Endothelial cell of umbilical vein (primary cell): ENCODE measurements around the gene TANGO2. TPM values are rescaled to one million over a fixed set of nuclear protein-coding genes. Genes with fewer than 3 reads are reported as not detected.

Source experiments
- BruUV-seq: library from RNA; stranded (reverse); fragments of 400-500 nt; replicated peaks from 2 replicates; lab custom pipeline; 2021; lab: Mats Ljungman, UMichigan
- CTCF ChIA-PET: fragments of 300-600, 350-600 bp; sonication (Branson Sonifier 250); formaldehyde crosslinking; loops from one replicate; lab custom pipeline; 2021; ENCODE audit warnings: antibody characterized with exemption, inconsistent platforms; lab: Charles Lee
- POLR2A ChIA-PET: fragments of 300-600, 350-600 bp; sonication (Branson Sonifier 250); formaldehyde crosslinking; loops from one replicate; lab custom pipeline; 2021; ENCODE audit warnings: antibody characterized with exemption, inconsistent platforms; lab: Charles Lee
- DNase-seq: peaks from one replicate; pipeline ENCODE4 v3.0.0-alpha.2; 2011; ENCODE audit warnings: low read depth, low spot score
- FAIRE-seq: peaks from 2 replicates; lab custom pipeline; 2011; peaks lifted over from hg19 to GRCh38; lab: Jason Lieb, UNC
- H2AFZ ChIP-seq: 2 replicates; pipeline ENCODE4 v1.6.0; 2012; ENCODE audit warnings: low read depth, low read length, control low read depth, inconsistent platforms
- H3K27ac ChIP-seq: 2 replicates; pipeline ENCODE4 v1.5.1; 2011; ENCODE audit warnings: low read depth, mild to moderate bottlenecking, control low read depth, low read length, moderate library complexity; ENCODE audit not compliant: insufficient read depth
- H3K27me3 ChIP-seq, 2 experiments: 2 replicates each; pipeline versions ENCODE4 v1.6.0 to v1.6.1; 2011; ENCODE audit warnings: low read length in 2 of 2, mixed read lengths in 1 of 2; ENCODE audit not compliant: control insufficient read depth in 2 of 2, insufficient read depth in 2 of 2
- H3K36me3 ChIP-seq, 2 experiments: 2 replicates in 1 of 2; 3 replicates in 1 of 2; pipeline ENCODE4 v1.5.1; 2011; ENCODE audit warnings: low read length in 2 of 2, mild to moderate bottlenecking in 1 of 2, moderate library complexity in 1 of 2; ENCODE audit not compliant: control insufficient read depth in 2 of 2, insufficient read depth in 2 of 2; ENCODE audit errors: extremely low read depth in 1 of 2
- H3K4me1 ChIP-seq: 3 replicates; pipeline ENCODE4 v1.5.1; 2011; ENCODE audit warnings: mild to moderate bottlenecking, low read length; ENCODE audit not compliant: control insufficient read depth, insufficient read depth; ENCODE audit errors: extremely low read depth
- H3K4me2 ChIP-seq: 2 replicates; pipeline ENCODE4 v1.6.1; 2011; ENCODE audit warnings: low read length, control low read depth, mixed read lengths; ENCODE audit not compliant: insufficient read depth
- H3K4me3 ChIP-seq, 3 experiments: fragments of 200-600 bp in 1 of 3; sonication (generic), shearing (Covaris generic) in 1 of 3; replicated peaks in 1 of 3; 2 replicates each; pipeline ENCODE4 v1.5.1; 2011 to 2016; ENCODE audit warnings: control low read depth in 3 of 3, low read length in 3 of 3, mild to moderate bottlenecking in 2 of 3, inconsistent platforms in 1 of 3, low read depth in 1 of 3, moderate library complexity in 1 of 3; ENCODE audit not compliant: insufficient read depth in 1 of 3
- H3K79me2 ChIP-seq: 2 replicates; pipeline ENCODE4 v1.6.0; 2012; ENCODE audit warnings: low read length, inconsistent platforms; ENCODE audit not compliant: control insufficient read depth, insufficient read depth
- H3K9ac ChIP-seq: replicated peaks from 2 replicates; pipeline ENCODE3; 2011; ENCODE audit warnings: low read length, control low read depth; ENCODE audit not compliant: insufficient read depth; ENCODE audit errors: extremely low read depth
- H3K9me1 ChIP-seq: replicated peaks from 3 replicates; pipeline ENCODE4 v1.6.0; 2011; ENCODE audit warnings: mild to moderate bottlenecking, low read length; ENCODE audit not compliant: control insufficient read depth, insufficient read depth; ENCODE audit errors: extremely low read depth
- H3K9me3 ChIP-seq: replicated peaks from 2 replicates; pipeline ENCODE4 v1.5.1; 2012; ENCODE audit warnings: low read length, inconsistent platforms; ENCODE audit not compliant: control insufficient read depth, insufficient read depth
- H4K20me1 ChIP-seq: replicated peaks from 2 replicates; pipeline ENCODE3; 2011; ENCODE audit warnings: mild to moderate bottlenecking, low read length; ENCODE audit not compliant: control insufficient read depth, insufficient read depth; ENCODE audit errors: extremely low read depth
- CTCF ChIP-seq, 2 donors: IDR thresholded peaks; 1 replicate in 1 of 2; 2 replicates in 1 of 2; pipeline ENCODE4 v1.5.1; 2011; ENCODE audit warnings: low read length in 2 of 2, mild to moderate bottlenecking in 2 of 2, moderate library complexity in 2 of 2, control low read depth in 1 of 2, inconsistent platforms in 1 of 2, low read depth in 1 of 2; ENCODE audit not compliant: insufficient read depth in 1 of 2; ENCODE audit errors: extremely low read depth in 1 of 2
- EZH2 ChIP-seq: IDR thresholded peaks from 2 replicates; pipeline ENCODE4 v1.6.1; 2012; ENCODE audit warnings: borderline replicate concordance, low read depth, mild to moderate bottlenecking, moderate library complexity, low read length, inconsistent platforms; ENCODE audit not compliant: severe bottlenecking
- FOS ChIP-seq: IDR thresholded peaks from 2 replicates; pipeline ENCODE4 v1.6.1; 2011; ENCODE audit warnings: mild to moderate bottlenecking, low read length, moderate library complexity, borderline replicate concordance; ENCODE audit not compliant: insufficient read depth
- GATA2 ChIP-seq: IDR thresholded peaks from 2 replicates; pipeline ENCODE4 v1.7.0; 2011; ENCODE audit warnings: low read depth, mild to moderate bottlenecking, moderate library complexity, mixed read lengths, low read length; ENCODE audit not compliant: insufficient read length, insufficient read depth
- JUN ChIP-seq: IDR thresholded peaks from 2 replicates; pipeline ENCODE4 v1.6.1; 2011; ENCODE audit warnings: borderline replicate concordance, low read depth; ENCODE audit not compliant: insufficient read length, insufficient read depth
- MAX ChIP-seq: IDR thresholded peaks from 2 replicates; pipeline ENCODE4 v1.6.1; 2011; ENCODE audit not compliant: insufficient read depth, insufficient read length
- MYC ChIP-seq: IDR thresholded peaks from one replicate; pipeline ENCODE4 v1.6.1; 2011; ENCODE audit warnings: mild to moderate bottlenecking, low read depth, low read length
- POLR2A ChIP-seq: IDR thresholded peaks from 2 replicates; pipeline ENCODE4 v1.6.1; 2012; ENCODE audit warnings: low read depth, mild to moderate bottlenecking, control low read depth, low read length
- POLR2AphosphoS5 ChIP-seq: IDR thresholded peaks from 2 replicates; pipeline ENCODE4 v1.6.1; 2012; ENCODE audit warnings: low read depth, mild to moderate bottlenecking, control low read depth, low read length, moderate library complexity; ENCODE audit not compliant: insufficient read depth
- dilution Hi-C: fragments of 300-500 bp; cut with MboI; formaldehyde crosslinking; loops from one replicate; pipeline ENCODE4 v1.15.0; 2019; ENCODE audit warnings: low sequenced_read_pairs; ENCODE audit not compliant: extremely low pct_ligation_motif_present
- intact Hi-C: fragments of 100-400 bp; cut with micrococcal nuclease; formaldehyde crosslinking; loops from one replicate; pipeline ENCODE4 v1.10.0; 2022
- polyA plus RNA-seq, 4 experiments: library from polyadenylated mRNA; depleted of rRNA in 3 of 4; stranded (reverse) in 3 of 4; unstranded in 1 of 4; fragments of >200 nt; gene quantifications; 2 replicates each; pipeline versions ENCODE4 v1.2.1 to v1.2.3, GENCODE V29; 2011 to 2012; ENCODE audit warnings: missing spikeins in 1 of 4
- total RNA-seq: library from RNA; stranded (reverse); gene quantifications from 2 replicates; pipeline ENCODE4 v1.2.3, GENCODE V29; 2021

The TANGO2 gene
- total and polyA plus RNA-seq, 2 donors (not counting 3 experiments of a cell fraction or from before 2014, with no cell fraction given): 40.0 to 49.3 TPM

GRCh38 chr22:19989725-19990067 lies 31.2 kb upstream of the TANGO2 start:
- no peak overlapping the region for H3K9ac ChIP-seq
- no peaks in the 10 kb centered on the region for H3K27me3 ChIP-seq
- H3K36me3 ChIP-seq: peaks cover 0 to under 1% of the 10 kb centered on the region in 2 experiments
- no peaks in the 10 kb centered on the region for H3K9me1 ChIP-seq
- H3K79me2 ChIP-seq: peaks cover 10% of the 10 kb centered on the region
- dilution Hi-C loops: no loop called here
- intact Hi-C loops: no loop called here
- ChIA-PET CTCF (interaction anchor here (1.9 to 2.3 kb wide), 2 partner anchors 12 to 24 kb away, joined by 5 to 18 read pairs; no protein-coding TSS in a partner anchor), POLR2A (no interaction called here)
- no peak for FAIRE-seq
- BruUV-seq: no TSS peak
- TF ChIP-seq MYC (no peak), CTCF (IDR thresholded peaks at IDR 0.05; ENCODE audit: extremely low read depth in 1 of 2, insufficient read depth in 1 of 2, low read depth in 1 of 2, low read length in 2 of 2) (no peak), MAX (no peak), GATA2 (no peak), JUN (no peak), POLR2AphosphoS5 (no peak), POLR2A (no peak), EZH2 (no peak), FOS (no peak)
- no peak overlapping the region for H2AFZ ChIP-seq
- peaks cover 14% of the 10 kb centered on the region for H3K4me1 ChIP-seq
- H3K4me3 ChIP-seq: no peak overlapping the region
- no peaks in the 10 kb centered on the region for H4K20me1 ChIP-seq
- H3K9me3 ChIP-seq: no peaks in the 10 kb centered on the region
- no peak overlapping the region for H3K4me2 ChIP-seq
- DNase-seq: no peak
- H3K27ac ChIP-seq: no peak overlapping the region
